Epithelial cell of proximal tubule (primary cell): Measurements from ENCODE around the gene GLDC. TPM values are rescaled to one million over a fixed set of nuclear protein-coding genes. Genes with fewer than 3 reads are reported as not detected.
"Not testable (repeated sequence)": the region's sequence is repeated elsewhere in the genome, so short reads cannot be mapped to it uniquely, and the experiment has no call there.

Experiments used
- DNase-seq: peaks from one replicate; pipeline ENCODE4 v3.0.0-alpha.2; 2011; ENCODE audit warnings: low read depth
- H3K4me3 ChIP-seq: 2 replicates; pipeline ENCODE4 v1.5.1; 2011; ENCODE audit warnings: low read depth, mild to moderate bottlenecking, low read length
- total RNA-seq: library from RNA; depleted of rRNA; stranded (reverse); fragments of >200 nt; gene quantifications from 2 replicates; pipeline ENCODE4 v1.2.3, GENCODE V29; 2015
- TF ChIP-seq, protein P1 (sequence below): conservative IDR thresholded peaks from 2 replicates; pipeline ENCODE4 v1.5.1; 2012; ENCODE audit warnings: low read depth, mild to moderate bottlenecking, low read length

The GLDC gene
- total RNA-seq, 1 donor from 2014 or later = 58.2 TPM

DNA sequence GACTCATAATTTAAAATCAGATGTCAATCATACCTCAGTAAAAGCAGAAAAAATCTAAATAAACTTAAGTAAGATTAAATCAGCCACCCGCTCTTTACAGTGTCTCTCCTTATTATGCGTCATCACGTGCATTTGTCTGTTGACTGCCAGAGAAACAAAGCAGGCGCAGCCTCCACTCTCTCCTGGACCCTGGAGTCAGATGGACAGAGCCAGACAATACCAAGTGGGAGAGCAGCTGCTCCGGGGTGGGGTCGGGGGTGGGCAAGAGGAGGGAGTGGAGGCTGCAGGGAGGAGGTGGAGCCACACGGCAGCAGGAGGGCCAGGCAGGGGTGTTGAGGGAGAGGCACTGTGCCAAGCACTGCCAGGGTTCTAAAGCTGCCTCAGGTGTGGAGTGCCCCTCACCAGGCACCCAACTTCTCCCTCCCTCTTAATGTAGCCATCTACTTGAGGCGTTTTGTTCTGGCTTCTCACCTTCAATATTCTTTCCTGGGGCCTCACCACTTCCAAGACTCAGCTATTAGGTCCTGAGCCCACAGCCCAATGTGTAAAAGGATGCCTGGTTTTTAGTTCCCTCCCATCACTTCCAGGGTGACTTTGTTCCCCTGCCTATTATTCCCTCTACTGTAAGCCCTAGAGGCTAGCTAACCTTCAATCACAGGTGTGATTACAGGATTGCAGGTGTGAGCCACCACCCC is 96.3 kb downstream of the GLDC start:
- TF ChIP-seq, protein P1, sequence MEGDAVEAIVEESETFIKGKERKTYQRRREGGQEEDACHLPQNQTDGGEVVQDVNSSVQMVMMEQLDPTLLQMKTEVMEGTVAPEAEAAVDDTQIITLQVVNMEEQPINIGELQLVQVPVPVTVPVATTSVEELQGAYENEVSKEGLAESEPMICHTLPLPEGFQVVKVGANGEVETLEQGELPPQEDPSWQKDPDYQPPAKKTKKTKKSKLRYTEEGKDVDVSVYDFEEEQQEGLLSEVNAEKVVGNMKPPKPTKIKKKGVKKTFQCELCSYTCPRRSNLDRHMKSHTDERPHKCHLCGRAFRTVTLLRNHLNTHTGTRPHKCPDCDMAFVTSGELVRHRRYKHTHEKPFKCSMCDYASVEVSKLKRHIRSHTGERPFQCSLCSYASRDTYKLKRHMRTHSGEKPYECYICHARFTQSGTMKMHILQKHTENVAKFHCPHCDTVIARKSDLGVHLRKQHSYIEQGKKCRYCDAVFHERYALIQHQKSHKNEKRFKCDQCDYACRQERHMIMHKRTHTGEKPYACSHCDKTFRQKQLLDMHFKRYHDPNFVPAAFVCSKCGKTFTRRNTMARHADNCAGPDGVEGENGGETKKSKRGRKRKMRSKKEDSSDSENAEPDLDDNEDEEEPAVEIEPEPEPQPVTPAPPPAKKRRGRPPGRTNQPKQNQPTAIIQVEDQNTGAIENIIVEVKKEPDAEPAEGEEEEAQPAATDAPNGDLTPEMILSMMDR = no peak
- no peak for DNase-seq
- H3K4me3 ChIP-seq = no peak overlapping the region

DNA sequence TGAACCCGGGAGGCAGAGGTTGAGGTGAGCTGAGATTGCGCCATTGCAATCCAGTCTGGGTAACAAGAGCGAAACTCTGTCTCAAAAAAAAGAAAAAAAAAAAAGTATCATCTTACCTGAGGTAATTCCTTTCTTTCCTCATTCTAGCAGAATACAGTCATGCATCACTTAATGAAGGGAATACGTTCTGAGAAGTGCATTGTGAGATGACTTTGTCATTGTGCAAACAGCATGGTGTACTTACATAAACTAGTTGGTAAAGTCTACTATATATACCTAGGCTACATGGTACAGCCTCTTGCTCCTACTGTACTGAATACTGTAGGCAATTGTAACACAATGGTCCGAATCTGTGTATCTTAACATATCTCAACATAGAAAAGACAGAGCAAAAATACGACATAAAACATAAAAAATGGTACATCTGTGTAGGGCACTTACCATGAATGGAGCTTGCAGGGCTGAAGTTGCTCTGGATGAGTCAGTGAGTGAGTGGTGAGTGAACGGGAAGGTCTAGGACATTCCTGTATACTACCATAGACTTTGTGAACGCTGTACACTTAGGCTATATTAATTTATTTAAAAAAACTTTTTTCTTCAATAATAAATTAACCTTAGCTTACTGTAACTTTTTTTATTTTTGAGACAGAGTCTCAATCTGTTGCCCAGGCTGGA is 100.4 kb downstream of the GLDC start:
- TF ChIP-seq, protein P1 = no peak
- no peak for DNase-seq
- no peak overlapping the region for H3K4me3 ChIP-seq

DNA sequence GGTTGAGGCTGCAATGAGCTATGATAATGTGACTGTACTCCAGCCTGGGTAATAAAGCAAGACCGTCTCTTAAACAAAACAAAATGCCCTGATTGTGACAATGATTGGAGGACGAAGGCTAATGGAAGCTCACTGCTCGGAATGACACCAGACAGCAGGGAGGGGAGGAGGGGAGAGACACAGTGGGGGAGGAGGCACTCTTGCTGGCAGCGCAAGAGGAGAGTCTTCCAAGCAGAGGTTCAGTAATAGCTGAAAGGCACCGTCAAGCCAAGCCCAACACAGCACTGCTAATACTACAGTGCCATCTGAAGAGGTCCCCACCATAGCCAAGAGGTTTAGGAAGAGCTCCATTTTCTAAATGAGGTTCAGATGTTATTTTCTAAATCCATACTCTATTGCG is 102.3 kb downstream of the GLDC start:
- TF ChIP-seq, protein P1 = no peak
- DNase-seq = no peak
- no peak overlapping the region for H3K4me3 ChIP-seq

DNA sequence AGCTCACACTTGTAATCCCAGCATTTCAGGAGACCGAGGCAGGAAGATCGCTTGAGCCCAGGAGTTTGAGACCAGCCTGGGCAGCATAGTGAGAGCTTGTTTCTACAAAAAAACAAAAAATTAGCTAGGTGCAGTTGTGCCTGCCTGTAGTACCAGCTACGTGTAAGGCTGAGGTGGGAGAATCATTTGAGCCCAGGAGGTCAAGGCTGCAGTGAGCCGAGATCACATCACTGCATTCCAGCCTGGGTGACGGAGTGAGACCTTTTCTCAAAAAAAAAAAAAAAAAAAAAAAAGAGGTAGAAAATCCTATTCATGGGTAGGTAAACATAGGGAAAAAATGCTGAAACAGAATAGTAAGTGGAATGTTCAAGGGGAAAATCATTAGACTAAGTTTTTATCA is 102.9 kb downstream of the GLDC start:
- DNase-seq, H3K4me3 ChIP-seq: not testable (repeated sequence)

DNA sequence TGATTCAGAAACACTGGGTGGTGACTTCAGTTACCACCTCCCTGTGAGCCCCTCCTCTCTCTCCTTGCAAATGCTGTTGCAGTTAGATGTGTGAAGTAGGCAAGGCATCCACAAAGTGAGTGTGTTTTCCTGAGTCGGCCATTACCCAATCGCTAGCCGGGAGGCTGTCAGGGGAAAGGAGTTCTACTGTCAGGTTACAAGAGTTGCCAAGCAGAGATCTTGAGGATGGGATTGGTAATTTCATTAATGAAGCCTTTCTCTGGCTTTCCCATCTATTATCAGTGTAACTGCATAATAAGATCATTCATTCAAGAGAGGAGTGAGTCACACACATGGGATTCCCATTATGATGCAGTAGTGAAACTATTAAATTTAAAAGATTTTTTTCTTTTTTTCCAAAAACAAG is 106.9 kb downstream of the GLDC start:
- TF ChIP-seq, protein P1 = no peak
- no peak for DNase-seq

DNA sequence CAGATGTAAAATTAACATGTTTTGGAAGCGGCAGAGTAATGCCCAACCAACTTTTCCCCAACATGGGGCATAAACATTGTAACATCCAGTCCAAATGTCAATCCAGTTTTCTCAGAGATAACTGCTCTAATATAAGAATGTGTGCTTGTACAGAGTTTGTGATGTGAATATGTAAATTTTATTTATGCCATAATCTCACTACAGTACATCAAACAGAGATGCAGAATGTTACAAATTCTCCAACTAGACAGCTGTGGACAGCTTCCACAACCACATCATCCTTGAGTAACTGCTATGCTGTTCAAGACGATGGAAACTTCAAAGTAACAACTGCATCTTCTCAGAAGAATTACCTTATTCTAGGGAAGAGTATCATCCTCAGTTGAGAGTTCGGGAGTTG is 109.9 kb downstream of the GLDC start:
- no peak overlapping the region for H3K4me3 ChIP-seq
- DNase-seq = no peak
- TF ChIP-seq, protein P1 = no peak

More for the DNA sequence above, 106.9 kb downstream of the GLDC start:
- H3K4me3 ChIP-seq = no peak overlapping the region

DNA sequence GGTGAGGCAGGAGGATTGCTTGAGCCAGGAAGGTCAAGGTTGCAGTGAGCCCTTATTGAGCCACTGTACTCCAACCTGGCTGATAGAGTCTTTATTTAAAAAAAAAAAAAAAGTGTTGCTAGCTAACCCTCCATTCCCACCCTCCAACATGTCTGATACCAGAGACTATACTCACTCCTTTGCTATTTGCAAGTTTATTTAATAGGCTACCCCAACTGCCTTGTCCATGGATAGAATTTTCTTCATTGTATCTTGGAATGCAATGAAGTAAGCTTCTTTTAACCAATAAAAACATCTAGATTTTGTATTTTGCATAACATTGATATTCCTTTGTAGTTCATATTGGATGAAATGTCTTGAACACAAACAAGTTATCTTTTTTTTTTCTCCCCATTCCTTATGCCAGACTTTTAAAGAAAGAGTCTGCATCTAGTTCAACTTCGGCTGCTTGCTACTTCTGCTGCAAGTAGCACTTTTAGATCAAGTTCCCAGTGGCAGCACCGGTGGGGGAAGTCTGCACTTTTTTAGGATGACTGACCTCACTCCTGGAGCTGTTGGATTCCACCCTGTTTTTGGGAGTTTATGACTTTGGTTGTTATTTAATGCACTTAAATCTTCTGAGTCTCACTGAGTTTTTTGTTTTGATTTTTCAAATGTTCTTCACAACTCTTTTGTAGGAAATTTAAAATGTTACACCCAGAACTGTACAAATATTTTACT is 120.0 kb downstream of the GLDC start:
- H3K4me3 ChIP-seq = no peak overlapping the region
- no peak for DNase-seq
- TF ChIP-seq, protein P1 = no peak
